ENCODE data around the gene INPP5A. TPM values are rescaled to one million over a fixed set of nuclear protein-coding genes. Genes with fewer than 3 reads are reported as not detected.

The INPP5A gene
- polyA plus RNA-seq, 10 donors, result 41.4 to 53.2 (median 47.6) TPM

DNA sequence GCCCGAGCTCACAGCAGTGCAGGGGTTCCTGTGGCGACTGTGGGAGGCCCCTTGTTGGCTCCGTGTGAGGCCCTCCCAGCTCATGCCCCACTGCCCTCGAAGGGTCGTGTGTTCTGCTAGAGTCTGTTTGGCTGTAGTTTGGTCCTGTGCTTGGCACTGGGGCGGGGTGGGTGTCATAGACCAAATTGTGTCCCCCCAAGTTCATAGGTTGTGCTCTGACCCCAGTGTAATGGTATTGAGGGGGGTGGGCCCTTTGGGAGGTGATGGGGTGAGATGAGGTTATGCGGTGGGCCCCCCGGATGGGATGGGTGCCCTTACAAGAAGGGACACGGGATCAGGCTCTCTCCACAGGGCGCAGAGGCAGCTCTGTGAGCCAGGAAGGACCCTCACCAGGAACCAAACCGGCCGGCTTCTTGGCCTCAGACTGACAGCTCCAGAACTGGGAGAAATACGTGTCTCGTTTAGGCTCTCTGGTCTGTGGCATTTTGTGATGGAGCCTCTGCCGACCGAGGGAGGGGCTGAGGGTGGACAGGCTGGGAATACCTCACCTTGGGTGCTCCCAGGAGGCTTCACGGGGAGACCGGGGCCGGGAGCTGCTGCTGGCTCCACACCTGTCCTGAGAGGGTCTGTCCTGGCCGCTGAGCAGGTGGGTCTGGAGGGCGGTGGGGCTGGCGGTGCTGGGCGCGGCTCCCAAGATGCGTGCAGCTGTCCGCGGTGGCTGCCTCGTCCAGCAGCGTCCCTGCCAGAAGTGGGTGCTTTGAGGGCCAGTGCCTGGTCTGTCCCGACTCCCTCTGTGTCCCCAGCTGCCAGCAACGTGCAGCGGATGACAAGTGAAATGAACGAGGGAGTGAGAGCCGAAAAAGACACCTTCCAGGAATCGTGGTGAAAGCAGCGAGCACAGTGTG is 89.4 kb downstream of the INPP5A start:
- DNase-seq, result peak in 1 of 3 donors; percentile 40

DNA sequence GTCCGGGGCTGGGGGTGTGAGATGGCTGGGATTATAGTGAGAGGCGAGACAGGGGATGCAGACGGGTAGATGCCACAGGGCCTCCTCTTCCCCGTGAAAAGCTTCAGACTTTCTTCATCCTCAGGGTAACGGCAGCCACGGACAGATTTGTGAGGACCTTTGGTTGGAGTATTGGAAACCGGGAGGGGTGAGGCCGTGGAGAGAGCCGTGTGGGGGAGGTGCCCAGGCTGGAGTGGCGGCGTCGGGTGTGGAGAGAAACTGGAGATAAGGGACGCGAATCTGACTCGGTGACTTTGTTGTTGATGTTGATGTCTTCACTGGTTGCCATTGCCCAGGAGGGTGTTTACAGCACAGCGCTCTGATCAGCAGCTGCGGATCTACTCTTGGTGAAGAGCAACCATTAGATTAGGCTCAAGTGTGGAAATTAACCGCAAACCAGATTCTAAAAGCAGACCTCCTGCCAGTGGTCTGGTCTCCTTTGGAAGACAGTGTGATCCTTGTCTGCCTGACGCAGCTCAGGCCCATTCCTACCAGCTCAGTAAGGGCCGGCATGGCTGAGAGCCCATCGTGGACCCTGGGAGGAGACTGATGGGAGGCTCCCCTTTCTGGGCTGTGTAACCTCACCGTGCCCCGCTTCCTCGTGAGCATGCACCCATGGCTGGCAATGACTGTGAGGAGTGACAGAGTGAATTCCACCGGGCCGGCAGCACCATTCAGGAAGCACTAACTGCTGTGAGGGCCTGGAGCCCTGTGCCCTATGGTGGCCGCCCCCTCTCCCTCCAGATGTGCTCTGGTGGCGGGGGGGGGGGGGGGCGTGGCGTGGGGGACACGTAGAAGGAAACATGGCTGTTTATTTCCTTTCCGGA is 90.3 kb downstream of the INPP5A start:
- DNase-seq, result peak in 1 of 3 donors; percentile 68

DNA sequence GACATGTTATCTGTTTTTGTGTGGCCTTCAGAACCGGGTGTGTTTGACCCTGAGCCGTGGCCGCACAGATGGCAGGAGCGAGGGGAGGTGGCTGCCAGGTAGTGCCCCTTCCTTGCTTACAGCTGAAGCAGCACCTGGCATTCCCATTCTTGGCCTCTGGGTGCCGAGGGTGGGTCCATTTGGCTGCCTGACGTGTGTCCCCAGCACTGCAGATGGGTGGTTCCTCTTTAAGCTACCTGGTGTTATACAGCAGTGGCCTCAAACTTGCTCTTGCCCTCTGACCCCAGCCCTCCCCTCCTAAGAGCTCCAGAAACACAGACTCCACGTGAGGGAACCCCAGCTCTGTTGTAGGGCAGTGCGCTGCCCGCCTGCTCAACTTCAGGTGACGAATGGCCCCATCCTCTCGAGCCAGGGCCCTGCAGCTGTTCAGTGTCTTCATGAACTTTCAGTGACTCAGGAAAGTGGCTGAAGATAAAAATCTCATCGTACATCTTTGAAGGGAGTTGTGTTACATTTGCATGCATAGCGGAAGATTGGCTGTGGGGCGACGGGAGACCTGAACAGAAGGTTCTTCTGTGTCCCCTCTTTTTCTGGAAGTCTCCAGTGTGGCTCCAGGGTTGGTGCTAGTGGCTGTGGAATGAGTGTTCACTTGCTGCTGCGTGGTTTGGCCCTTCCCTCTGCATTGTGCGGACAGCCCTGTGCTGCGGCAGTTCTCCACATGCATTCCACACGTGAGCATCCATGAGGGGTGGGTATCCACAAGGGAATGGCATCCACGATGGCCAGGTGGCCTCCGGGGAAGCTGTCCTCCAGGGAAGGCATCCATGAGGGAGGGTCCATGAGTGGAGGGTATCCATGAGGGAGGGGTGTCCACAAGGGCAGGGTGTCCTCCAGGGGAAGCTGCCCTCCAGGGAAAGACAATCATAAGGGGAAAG is 91.6 kb downstream of the INPP5A start:
- DNase-seq, result peak in 1 of 3 donors; percentile 32

DNA sequence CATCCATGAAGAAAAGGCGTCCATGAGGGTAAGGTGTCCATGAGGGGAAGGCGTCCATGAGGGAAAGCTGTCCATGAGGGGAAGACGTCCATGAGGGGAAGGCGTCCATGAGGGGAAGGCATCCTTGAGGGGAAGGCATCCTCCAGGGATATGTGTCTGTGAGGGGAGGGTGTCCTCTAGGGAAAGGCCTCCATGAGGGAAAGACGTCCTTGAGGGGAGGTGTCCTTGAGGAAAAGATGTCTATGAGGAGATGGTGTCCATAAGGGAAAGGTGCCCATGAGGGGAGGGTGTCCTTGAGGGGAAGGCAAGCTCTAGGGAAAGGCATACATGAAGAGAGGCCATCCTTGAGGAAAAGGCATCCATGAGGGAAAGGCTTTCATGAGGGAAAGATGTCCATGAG is 92.6 kb downstream of the INPP5A start:
- no peak for DNase-seq

DNA sequence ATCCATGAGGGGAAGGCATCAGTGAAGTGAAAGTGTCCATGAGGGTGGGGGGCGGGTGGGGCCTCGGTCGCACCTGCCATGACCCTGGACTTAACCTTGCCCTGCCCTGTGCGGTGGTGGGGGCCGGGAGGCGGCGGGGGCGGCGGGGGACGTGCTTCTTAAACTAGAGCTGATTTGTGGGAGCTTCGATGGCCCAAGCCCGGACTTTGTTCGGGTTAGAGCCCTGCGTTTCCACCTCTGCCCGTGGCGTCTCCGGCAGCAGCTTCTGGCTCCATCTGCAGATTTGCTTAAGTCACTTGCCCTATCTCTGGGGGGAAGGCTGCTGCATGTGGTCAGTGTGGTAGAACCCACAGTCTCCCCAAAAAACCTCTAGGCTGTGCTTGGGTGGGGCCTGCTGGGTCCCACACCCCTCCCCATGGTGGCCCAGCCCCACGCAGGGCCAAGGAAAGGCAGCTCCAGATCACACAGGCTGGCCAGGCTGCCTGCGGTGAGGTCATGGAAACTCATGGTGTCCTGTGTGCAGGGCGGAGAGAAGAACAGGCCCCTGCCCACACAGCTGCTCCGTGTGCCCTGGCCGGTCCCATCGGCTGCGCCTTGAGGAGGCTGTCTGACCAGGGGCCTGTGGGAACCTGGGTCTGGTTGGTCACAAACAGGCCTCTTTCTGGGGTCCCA is 93.2 kb downstream of the INPP5A start:
- peak; percentile 66 to 82 (median 73) for DNase-seq

DNA sequence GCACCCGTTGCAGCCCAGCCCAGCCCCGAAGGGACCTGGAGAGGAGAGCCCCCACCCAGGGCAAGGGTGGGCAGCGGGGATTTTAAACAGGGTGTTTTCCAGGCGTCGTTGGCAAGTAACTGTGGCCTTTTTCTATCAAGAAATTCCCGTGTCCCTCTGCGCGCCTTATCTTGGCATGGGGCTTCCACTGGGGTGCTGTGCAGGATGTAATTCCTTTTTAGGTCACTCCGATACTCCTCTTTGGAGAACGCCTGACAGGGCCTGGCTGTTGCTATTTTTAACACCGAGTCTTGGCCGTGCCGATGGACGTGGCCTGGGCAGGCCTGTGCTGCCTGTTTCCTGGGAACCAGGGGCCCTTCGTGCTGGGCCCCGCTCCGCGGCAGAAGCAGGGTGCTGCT is 93.8 kb downstream of the INPP5A start:
- DNase-seq, result peak in 2 of 3 donors; percentile 66 to 68

DNA sequence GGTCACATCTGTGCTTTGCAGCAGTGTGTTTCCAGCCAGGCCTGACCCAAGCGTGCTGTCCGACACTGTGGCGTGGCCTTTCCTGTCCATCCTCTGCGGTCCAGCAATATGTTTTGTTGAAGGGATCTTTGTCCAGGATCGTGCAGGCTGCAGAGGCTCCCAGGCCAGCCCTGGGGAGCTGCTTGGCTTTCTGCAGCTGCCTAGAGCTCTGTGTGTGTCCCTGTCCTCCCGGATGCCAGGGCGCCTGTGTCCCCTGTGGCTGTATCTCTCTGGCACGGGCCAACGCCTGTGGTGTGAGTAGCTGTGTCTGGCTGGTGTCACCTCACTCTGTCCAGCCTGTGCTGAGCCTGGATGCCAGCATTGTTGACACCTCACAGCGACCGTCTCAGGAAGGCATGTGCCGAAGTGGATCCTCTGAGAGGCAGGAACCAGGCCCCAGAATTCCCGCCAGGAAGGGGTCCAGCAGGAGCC is 94.5 kb downstream of the INPP5A start:
- DNase-seq, result no peak

DNA sequence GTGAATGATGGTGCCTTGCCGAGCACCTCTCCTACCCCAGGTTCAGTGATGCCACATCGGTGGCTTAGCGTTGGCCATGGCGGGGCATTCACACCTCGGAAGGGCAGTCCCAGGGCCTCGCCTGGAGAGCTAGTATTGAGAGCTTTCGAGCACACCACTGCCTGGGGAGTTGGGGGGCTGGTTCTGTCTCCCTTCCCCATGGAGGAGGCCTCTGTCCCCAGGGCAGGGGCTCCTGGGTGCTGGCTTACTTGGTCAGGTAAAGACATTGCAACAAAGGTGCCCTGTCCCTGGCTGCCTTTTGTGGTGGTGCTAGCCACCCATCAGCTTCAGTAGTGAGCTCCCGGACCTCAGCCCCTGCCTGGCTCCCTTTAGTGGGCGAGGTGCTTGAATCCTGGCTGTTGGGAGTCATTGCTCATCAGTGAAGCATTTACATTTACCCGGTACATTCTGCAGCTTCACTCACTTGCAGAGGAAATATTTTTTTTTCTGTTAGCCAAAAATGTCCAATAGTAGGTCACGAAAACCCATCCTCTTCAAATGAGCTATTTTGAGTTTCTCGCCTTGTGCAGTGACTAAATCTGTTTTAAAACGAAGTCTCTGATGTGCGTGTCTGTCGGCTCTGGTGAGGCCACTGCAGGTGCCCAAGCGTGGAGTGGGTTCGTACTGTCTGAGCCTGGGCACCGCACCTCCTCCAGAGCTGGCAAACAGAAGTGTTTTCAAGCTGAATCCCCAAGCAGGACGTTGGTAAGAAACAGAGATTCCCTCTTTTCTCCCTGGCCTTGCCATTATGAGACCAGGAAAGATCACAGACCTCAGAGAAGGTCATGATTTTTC is 95.5 kb downstream of the INPP5A start:
- DNase-seq, result peak in 1 of 3 donors; percentile 13

DNA sequence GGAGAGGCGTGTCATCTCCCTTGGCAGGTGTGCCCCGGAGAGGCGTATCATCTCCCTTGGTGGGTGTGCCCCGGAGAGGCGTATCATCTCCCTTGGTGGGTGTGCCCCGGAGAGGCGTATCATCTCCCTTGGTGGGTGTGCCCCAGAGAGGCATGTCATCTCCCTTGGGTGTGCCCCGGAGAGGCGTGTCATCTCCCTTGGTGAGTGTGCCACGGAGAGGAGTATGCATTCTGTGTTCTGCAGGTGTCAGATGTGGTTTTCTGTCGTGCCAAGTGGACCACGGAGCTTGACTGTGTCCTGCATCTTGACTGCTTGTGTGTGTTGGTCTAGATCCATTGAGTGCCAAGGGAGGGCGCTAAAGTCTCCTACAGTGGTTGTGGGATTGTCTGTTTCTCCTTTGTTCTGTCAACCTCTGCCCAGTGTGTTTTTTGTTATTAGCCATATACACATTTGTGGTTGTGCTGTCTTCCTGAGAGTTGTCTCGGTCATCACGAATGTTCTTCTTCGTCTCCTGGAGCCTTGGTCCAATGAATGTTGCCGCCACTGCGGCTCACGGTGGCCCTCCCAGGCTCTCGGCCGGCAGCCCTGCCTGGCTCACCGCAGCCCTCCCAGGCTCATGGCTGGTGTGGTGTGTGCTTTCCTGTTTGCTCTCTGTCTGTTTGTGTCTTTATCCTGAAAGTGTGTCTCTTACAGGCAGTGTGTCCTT is 96.8 kb downstream of the INPP5A start:
- no peak for DNase-seq

DNA sequence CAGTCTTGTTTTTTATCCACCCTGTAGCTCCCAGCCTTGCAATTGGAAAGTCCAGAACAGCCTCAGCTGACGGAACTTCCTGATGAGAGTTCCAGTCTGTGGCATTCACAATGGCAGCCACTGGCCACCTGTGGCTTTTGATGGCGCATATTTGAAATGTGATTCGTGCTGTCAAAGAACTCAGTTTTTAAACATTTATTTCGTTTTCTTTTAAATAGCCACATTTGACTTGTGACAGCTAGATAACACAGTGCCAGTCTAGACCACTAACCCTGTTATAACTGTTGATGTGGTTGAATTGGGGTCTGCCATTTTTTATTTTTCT is 97.3 kb downstream of the INPP5A start:
- DNase-seq, result no peak

DNA sequence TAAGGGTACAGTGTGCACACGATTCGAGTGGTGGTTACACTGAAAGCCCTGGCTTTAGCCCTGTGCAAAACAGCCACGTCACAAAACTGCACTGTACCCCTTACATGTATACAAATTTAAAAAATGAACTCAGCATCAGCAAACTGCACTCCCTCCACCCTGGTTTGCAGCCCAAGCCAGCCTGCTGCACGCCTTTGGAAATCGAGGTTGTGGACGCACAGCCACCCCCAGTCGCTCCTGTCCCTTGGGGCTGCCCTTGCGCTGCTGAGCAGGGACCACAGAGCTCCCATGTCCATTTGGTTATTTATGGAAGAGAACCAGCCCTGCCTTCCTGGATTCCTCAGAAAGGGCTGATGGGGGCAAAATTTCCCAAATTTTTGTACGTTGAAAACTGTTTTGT is 98.8 kb downstream of the INPP5A start:
- DNase-seq, result no peak

DNA sequence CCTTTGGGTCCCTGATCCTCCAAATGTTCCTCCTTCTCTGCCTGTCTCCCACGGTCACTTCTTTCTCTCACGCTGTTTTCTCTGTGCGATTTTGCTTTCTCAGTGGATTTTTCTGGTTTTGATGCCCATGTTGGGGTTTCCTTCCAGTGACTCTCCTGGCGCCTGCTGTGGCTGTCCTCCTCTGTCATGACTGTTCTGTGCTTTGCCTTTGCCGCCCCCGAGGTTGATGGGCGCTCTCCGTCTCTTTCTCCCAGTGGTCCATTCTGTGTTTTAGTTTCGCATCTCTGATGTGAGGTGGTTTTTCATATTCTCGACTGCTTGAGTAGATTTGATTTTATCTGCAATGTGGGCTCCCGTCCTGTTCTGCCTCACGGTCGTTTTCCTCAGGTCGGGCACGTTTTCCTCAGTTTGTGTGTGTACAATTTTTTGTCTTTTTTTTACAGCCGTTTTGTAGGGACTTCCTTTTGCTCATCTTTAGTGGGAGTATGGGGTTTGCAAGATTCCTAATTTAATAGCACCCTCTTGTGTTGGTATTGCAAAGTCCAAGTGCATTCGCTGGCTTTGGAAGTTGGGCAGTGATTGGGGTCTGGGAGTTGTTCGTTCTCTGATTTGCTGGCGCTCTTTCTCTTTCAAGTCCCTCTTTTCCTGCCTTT is 100.0 kb downstream of the INPP5A start:
- peak; percentile 60 to 86 (median 74) for DNase-seq

DNA sequence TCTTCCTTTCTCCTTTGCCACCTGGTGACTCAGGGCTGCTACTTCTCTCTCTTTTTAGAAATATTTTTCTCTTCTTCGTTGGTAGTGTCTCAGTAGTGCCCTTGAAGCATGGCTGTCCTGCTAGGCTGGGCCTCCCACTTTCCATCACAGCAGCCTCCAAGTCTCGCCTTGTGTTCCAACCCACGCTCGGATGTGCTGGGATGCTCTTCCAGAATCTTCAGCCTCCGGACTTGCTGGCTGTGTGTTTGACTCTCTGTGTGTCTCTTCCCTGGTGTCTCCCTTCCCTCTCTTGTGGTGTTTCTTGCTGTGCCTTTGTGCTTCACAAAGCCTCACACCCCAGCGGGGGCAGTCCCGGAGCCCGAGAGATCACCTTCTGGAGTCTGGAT is 100.5 kb downstream of the INPP5A start:
- no peak for DNase-seq

DNA sequence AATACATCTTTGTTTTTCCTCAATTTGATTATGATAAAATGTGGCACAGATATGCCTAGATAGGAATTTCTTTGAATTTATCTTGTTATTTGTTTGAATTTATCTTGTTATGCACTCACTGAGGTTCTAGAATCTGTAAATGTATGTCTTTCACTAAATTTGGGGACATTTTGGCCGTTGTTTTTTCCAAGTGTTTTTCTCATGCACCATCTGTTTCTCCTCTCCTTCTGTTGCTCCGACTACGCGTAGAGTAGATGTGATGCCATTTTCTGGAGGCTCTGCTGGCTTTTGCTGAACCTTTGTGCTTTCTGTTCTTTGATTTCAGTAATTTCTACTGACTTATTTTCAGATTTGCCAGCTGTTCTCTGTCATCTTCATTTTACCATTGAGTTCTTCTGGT is 101.9 kb downstream of the INPP5A start:
- DNase-seq, result no peak

DNA sequence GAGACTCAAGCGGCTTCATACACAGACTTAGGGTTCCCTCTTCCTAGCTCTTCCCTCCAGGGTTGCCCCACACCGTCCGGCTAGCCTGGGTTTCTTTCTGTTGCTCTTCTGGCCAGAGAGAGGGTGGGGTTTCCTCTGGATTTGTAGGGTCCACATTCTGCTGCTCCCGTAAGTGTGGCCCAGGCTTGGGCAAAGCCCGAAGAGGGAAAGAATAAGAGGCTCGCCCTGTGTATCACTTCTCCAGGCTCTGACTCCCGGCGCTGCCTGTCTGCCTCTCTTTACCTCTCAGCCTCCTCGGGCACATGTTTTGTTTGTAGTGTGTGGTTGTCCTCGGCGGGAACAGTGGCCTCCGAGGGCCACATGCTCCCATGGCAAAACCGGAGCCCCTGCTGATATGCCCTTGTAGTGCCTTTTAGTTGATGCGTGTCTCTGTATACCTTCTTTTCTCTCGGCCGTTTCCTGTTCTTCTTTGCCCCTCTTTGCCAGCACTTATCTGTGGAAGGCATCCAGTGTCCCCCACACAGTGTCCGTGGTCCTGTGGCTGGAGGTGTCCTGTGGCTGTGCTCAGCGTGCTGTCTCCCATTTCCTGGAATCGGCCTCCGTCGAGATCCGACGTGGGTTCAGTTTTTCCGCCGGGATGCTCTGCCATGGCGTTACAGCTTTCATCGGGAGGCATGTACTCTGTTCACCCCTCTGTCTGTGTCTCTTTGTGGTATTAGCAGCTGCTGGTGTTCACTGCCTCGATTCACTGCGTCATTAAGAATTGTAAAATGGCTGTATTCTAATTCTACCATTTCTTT is 102.9 kb downstream of the INPP5A start:
- DNase-seq, result no peak

DNA sequence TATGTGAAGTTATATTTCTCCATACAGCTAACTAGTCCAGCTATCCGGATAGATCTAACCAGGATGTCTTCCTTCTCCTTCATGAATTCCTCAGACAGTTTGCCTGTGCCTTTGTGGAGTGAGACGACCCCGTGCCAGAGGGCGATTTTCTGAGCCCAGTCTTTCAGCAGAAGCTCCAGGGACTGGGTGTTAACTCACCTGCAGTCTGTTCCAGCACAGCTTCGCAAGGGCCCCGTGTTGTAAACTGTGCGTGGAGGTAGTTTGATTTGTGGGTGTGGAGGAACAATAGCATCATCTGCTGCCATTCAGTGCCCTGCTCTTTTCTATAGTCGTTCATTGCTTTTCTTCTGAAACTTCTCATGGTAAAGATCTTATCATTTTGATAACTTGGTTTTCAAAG is 103.8 kb downstream of the INPP5A start:
- DNase-seq, result no peak

DNA sequence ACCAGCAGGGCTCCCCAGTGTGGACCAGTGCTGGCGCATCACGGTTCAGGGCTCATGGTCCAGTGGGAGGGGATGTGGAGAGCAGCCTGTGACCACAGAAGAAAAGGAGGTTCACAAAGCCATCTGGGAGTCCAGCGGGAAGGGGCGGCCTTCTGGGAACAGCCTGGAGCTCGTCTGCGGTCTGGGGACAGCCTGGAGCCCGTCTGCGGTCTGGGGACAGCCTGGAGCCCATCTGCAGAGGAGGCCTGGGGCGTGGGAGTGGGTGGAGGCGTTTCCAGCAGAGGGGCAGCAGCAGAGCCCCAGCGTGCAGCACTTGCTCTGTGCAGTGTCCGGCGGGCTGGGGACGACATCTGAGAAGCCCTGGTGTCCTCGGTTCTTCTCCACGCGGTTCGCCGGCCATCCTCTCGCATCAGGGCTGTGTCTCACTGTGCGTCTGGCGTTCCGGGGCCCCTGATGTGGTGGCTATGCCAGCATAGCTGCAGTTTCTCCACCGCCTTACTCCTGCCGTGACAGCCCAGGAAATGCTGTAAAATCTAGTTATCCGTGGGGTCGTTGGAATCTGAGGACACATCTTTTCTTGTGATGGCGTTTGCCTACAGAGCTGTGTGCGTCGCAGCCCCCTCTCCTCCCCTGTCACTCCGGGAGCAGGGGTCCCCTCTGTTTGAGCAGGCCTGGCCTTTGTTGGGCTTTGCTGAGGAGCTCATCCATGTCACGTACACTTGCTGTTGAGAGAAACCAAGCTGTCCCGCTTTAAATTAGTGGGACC is 104.6 kb downstream of the INPP5A start:
- DNase-seq, result no peak

DNA sequence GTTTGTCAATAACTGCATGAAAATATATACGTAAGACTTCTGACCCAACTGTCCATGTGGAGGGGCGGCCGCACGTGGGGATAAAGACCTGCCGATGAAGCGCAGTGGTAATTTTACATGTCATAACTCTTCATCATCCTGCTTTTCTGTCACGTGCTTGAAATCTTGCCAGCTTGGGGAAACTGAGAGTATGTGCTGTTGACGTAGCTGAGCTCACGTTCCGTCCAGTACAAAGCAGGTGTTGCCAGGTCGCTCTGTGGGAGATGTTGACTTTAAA is 105.1 kb downstream of the INPP5A start:
- DNase-seq, result no peak
